Right lobe of liver (tissue), 4 donors: ENCODE results near the gene ANKS6.

Experiments
- CTCF ChIP-seq, 4 donors: fragments of 200-600 bp in 3 of 4; fragments of 450-650 bp in 1 of 4; IDR thresholded peaks; one replicate each; pipeline versions ENCODE4 v1.5.1 to v1.8.0; 2016 to 2022; ENCODE audit warnings: antibody characterized with exemption in 4 of 4, mild to moderate bottlenecking in 2 of 4
- POLR2A ChIP-seq: fragments of 450-650 bp; IDR thresholded peaks from one replicate; pipeline ENCODE4 v1.6.1; 2017; ENCODE audit warnings: antibody characterized with exemption, mild to moderate bottlenecking
- donor health status: DM: no; HTN: no; CAD: no.
- donor health status: DM: no; HTN: no; CAD: no.
- donor health status: DM: no; HTN: yes; CAD: no.

GRCh38 chr9:98846081-98846480, 49.7 kb upstream of the ANKS6 start:
- no peak for TF ChIP-seq CTCF (IDR thresholded peaks at IDR 0.05)
- no peak for TF ChIP-seq POLR2A
